ENCODE measurements around the gene SBF2. TPM values are rescaled to one million over a fixed set of nuclear protein-coding genes. Genes with fewer than 3 reads are reported as not detected.

The SBF2 gene
- total and polyA plus RNA-seq, 2 of the 13 experiments (the other 11 are each of a cell fraction or from before 2014, with no cell fraction given), result 24.0 to 45.8 TPM

DNA sequence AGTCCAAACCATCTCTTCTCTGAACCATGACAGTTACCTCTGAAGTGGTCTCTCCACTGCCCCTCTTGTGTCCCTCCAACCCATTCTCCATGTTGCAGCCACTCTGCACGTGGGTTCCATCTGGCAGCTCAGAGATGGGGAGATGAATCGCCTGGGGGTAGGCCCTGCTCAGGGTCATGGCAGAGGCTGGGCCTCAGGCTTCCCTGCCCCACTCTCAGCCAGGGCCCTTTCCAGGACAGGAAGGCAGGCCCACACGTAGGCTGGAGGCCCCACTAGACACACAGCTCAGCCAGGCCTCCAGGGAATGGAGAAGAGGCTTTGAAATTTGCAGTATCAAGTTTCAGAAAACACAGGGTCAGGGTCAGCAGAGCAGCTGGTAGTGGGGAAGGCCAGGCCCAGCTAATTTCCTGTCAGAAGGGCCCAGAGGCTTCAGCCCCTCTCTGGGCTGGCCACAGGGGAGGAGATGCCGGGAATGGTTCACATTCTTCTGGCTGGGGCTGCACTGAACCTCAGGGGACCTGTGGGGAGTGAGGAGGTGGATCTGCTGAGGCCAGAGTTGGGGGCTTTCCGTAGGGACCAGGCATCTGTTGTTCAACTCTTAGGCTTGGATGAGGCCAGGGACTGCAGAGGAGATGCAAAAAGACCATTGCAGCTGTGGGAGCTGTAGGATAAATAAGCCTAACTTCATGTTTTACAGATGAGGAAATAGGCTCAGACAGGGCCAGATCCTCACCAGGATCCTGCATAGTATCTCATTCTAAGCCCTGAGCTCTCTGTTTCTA lies 528.5 kb downstream of the SBF2 start (continued):
- TF ChIP-seq GMEB1 (CRISPR knock-in tag; IDR thresholded peaks at IDR 0.05; ENCODE audit: borderline replicate concordance), result peak; percentile 59; the same call in 1 of the 2 replicates
- peak; percentile 92; the same call in 1 of the 2 replicates for TF ChIP-seq MTA1 (CRISPR knock-in tag; IDR thresholded peaks at IDR 0.05; ENCODE audit: borderline replicate concordance)
- TF ChIP-seq MEIS1 (CRISPR knock-in tag; IDR thresholded peaks at IDR 0.05; ENCODE audit: borderline replicate concordance), result peak; percentile 75; the same call in 1 of the 2 replicates
- TF ChIP-seq HOXA7 (CRISPR knock-in tag; IDR thresholded peaks at IDR 0.05), result no peak
- TF ChIP-seq, protein P1, sequence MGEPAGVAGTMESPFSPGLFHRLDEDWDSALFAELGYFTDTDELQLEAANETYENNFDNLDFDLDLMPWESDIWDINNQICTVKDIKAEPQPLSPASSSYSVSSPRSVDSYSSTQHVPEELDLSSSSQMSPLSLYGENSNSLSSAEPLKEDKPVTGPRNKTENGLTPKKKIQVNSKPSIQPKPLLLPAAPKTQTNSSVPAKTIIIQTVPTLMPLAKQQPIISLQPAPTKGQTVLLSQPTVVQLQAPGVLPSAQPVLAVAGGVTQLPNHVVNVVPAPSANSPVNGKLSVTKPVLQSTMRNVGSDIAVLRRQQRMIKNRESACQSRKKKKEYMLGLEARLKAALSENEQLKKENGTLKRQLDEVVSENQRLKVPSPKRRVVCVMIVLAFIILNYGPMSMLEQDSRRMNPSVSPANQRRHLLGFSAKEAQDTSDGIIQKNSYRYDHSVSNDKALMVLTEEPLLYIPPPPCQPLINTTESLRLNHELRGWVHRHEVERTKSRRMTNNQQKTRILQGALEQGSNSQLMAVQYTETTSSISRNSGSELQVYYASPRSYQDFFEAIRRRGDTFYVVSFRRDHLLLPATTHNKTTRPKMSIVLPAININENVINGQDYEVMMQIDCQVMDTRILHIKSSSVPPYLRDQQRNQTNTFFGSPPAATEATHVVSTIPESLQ (CRISPR knock-in tag; conservative IDR thresholded peaks at IDR 0.05), result no peak
- TF ChIP-seq, protein P2, sequence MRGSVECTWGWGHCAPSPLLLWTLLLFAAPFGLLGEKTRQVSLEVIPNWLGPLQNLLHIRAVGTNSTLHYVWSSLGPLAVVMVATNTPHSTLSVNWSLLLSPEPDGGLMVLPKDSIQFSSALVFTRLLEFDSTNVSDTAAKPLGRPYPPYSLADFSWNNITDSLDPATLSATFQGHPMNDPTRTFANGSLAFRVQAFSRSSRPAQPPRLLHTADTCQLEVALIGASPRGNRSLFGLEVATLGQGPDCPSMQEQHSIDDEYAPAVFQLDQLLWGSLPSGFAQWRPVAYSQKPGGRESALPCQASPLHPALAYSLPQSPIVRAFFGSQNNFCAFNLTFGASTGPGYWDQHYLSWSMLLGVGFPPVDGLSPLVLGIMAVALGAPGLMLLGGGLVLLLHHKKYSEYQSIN (CRISPR knock-in tag; IDR thresholded peaks at IDR 0.05; ENCODE audit: borderline replicate concordance), result no peak
- peak; percentile 99 for TF ChIP-seq TEAD3 (CRISPR knock-in tag; optimal IDR thresholded peaks at IDR 0.05; ENCODE audit: borderline replicate concordance)
- TF ChIP-seq TBX2 (CRISPR knock-in tag; IDR thresholded peaks at IDR 0.05; ENCODE audit: borderline replicate concordance), result peak; percentile 94
- TF ChIP-seq DNMT3B (CRISPR knock-in tag; conservative IDR thresholded peaks at IDR 0.05), result 0 out of 2 replicates have a peak, but pooled peaks have one; percentile 71
- TF ChIP-seq, protein P3, sequence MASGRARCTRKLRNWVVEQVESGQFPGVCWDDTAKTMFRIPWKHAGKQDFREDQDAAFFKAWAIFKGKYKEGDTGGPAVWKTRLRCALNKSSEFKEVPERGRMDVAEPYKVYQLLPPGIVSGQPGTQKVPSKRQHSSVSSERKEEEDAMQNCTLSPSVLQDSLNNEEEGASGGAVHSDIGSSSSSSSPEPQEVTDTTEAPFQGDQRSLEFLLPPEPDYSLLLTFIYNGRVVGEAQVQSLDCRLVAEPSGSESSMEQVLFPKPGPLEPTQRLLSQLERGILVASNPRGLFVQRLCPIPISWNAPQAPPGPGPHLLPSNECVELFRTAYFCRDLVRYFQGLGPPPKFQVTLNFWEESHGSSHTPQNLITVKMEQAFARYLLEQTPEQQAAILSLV (CRISPR knock-in tag; IDR thresholded peaks at IDR 0.05; ENCODE audit: borderline replicate concordance), result no peak
- TF ChIP-seq SIX4 (CRISPR knock-in tag; IDR thresholded peaks at IDR 0.05), result peak; percentile 99
- TF ChIP-seq RARG (CRISPR knock-in tag; IDR thresholded peaks at IDR 0.05; ENCODE audit: low read depth), result no peak
- TF ChIP-seq ATM (IDR thresholded peaks at IDR 0.05; ENCODE audit: borderline replicate concordance), result no peak
- TF ChIP-seq MZF1 (CRISPR knock-in tag; IDR thresholded peaks at IDR 0.05; ENCODE audit: borderline replicate concordance), result no peak
- no peak for TF ChIP-seq MED8 (CRISPR knock-in tag; IDR thresholded peaks at IDR 0.05; ENCODE audit: insufficient replicate concordance)
- TF ChIP-seq KLF15 (CRISPR knock-in tag; IDR thresholded peaks at IDR 0.05; ENCODE audit: borderline replicate concordance), result no peak
- TF ChIP-seq NR2C2 (CRISPR knock-in tag; IDR thresholded peaks at IDR 0.05; ENCODE audit: borderline replicate concordance), result peak; percentile 84; the same call in 1 of the 2 replicates
- 0 out of 2 replicates have a peak, but pooled peaks have one; percentile 39 for TF ChIP-seq ZNF567 (CRISPR knock-in tag; IDR thresholded peaks at IDR 0.05; ENCODE audit: borderline replicate concordance)
- no peak for TF ChIP-seq TRIM22 (IDR thresholded peaks at IDR 0.05)
- peak; percentile 86 for TF ChIP-seq ZSCAN9 (CRISPR knock-in tag; IDR thresholded peaks at IDR 0.05; ENCODE audit: borderline replicate concordance)
- TF ChIP-seq PAF1 (CRISPR knock-in tag; IDR thresholded peaks at IDR 0.05), result no peak
